CD14-positive monocyte (primary cell): ENCODE measurements around the gene PARP14. TPM values are rescaled to one million over a fixed set of nuclear protein-coding genes. Genes with fewer than 3 reads are reported as not detected.

Experiments
- DNase-seq, 3 donors: peaks; one replicate each; pipeline ENCODE4 v3.0.0-alpha.2; 2011 to 2022
- H2AFZ ChIP-seq: 2 replicates; pipeline ENCODE4 v1.6.0; 2012; ENCODE audit warnings: mild to moderate bottlenecking, low read depth, low read length, inconsistent platforms; ENCODE audit not compliant: insufficient read depth, poor library complexity, severe bottlenecking
- H3K27ac ChIP-seq, 2 donors: 1 replicate in 1 of 2; 2 replicates in 1 of 2; pipeline ENCODE4 v1.5.1; 2012 to 2013; ENCODE audit warnings: low read length in 2 of 2, control low read depth in 1 of 2, inconsistent platforms in 1 of 2, low read depth in 1 of 2, mild to moderate bottlenecking in 1 of 2
- H3K27me3 ChIP-seq, 2 donors: one replicate each; pipeline versions ENCODE4 v1.6.0 to v1.6.1; 2011 to 2013; ENCODE audit warnings: low read length in 2 of 2; ENCODE audit not compliant: control insufficient read depth in 2 of 2, insufficient read depth in 2 of 2
- H3K36me3 ChIP-seq, 2 donors: replicated peaks in 1 of 2; 1 replicate in 1 of 2; 2 replicates in 1 of 2; pipeline versions ENCODE4 v1.5.1 to v1.6.1; 2012 to 2013; ENCODE audit warnings: low read length in 2 of 2, control low read depth in 1 of 2, inconsistent platforms in 1 of 2, mild to moderate bottlenecking in 1 of 2; ENCODE audit not compliant: insufficient read depth in 2 of 2, control insufficient read depth in 1 of 2
- H3K4me1 ChIP-seq, 2 donors: 1 replicate in 1 of 2; 2 replicates in 1 of 2; pipeline versions ENCODE4 v1.5.1 to v1.6.1; 2012 to 2013; ENCODE audit warnings: low read length in 2 of 2, control low read depth in 1 of 2, inconsistent platforms in 1 of 2, mild to moderate bottlenecking in 1 of 2, moderate library complexity in 1 of 2; ENCODE audit not compliant: insufficient read depth in 2 of 2, control insufficient read depth in 1 of 2
- H3K4me2 ChIP-seq: replicated peaks from 2 replicates; pipeline ENCODE3; 2012; ENCODE audit warnings: low read length, moderate library complexity, mild to moderate bottlenecking; ENCODE audit not compliant: poor library complexity, severe bottlenecking; ENCODE audit errors: extremely low read depth
- H3K4me3 ChIP-seq, 3 experiments: fragments of 200-600 bp in 1 of 3; sonication (generic) in 1 of 3; replicated peaks in 1 of 3; 1 replicate in 2 of 3; 2 replicates in 1 of 3; pipeline ENCODE4 v1.5.1; 2011 to 2013; ENCODE audit warnings: low read length in 3 of 3, mild to moderate bottlenecking in 3 of 3, control low read depth in 2 of 3, low read depth in 2 of 3, inconsistent platforms in 1 of 3, moderate library complexity in 1 of 3
- H3K79me2 ChIP-seq: 2 replicates; pipeline ENCODE4 v1.6.0; 2012; ENCODE audit warnings: mild to moderate bottlenecking, control low read depth, inconsistent platforms, low read length, moderate library complexity; ENCODE audit not compliant: insufficient read depth
- H3K9ac ChIP-seq: 2 replicates; pipeline ENCODE4 v1.6.0; 2017; ENCODE audit warnings: low read length, mild to moderate bottlenecking; ENCODE audit not compliant: insufficient read depth, poor library complexity, severe bottlenecking
- H3K9me3 ChIP-seq, 2 donors: replicated peaks in 1 of 2; 1 replicate in 1 of 2; 2 replicates in 1 of 2; pipeline versions ENCODE4 v1.5.1 to v1.6.1; 2012 to 2013; ENCODE audit warnings: low read length in 2 of 2, control low read depth in 1 of 2; ENCODE audit not compliant: control insufficient read depth in 1 of 2, insufficient read depth in 1 of 2
- H4K20me1 ChIP-seq: 2 replicates; pipeline ENCODE4 v1.6.0; 2012; ENCODE audit warnings: mild to moderate bottlenecking, low read length, control low read depth, moderate library complexity; ENCODE audit not compliant: insufficient read depth
- H3K27ac Mint-ChIP-seq, 7 donors: one replicate each; pipeline ENCODE4 v1.8.0; 2020; ENCODE audit warnings: mild to moderate bottlenecking in 7 of 7, mixed read lengths in 7 of 7, moderate library complexity in 6 of 7, inconsistent platforms in 2 of 7
- H3K27me3 Mint-ChIP-seq, 3 donors: one replicate each; pipeline ENCODE4 v1.8.0; 2021 to 2022; ENCODE audit warnings: low read depth in 3 of 3, mild to moderate bottlenecking in 3 of 3, mixed read lengths in 3 of 3, moderate library complexity in 3 of 3, inconsistent platforms in 1 of 3
- H3K36me3 Mint-ChIP-seq, 2 donors: one replicate each; pipeline ENCODE4 v1.8.0; 2020; ENCODE audit warnings: mixed read lengths in 2 of 2, inconsistent platforms in 1 of 2, mild to moderate bottlenecking in 1 of 2
- H3K4me1 Mint-ChIP-seq: one replicate; pipeline ENCODE4 v1.8.0; 2020; ENCODE audit warnings: mild to moderate bottlenecking, mixed read lengths
- H3K4me3 Mint-ChIP-seq, 2 donors: one replicate each; pipeline ENCODE4 v1.8.0; 2020; ENCODE audit warnings: mild to moderate bottlenecking in 2 of 2, mixed read lengths in 2 of 2, moderate library complexity in 1 of 2
- H3K9me3 Mint-ChIP-seq, 7 donors: one replicate each; pipeline ENCODE4 v1.8.0; 2020 to 2022; ENCODE audit warnings: mixed read lengths in 7 of 7, mild to moderate bottlenecking in 6 of 7, moderate library complexity in 6 of 7, inconsistent platforms in 2 of 7
- WGBS: methylation state at CpG from one replicate; pipeline ENCODE4 v1.1.5; 2013; ENCODE audit warnings: missing lambda C conversion rate; ENCODE audit not compliant: insufficient coverage; 5-methylcytosine and 5-hydroxymethylcytosine counted together
- intact Hi-C, 2 donors: fragments of 100-400 bp; cut with micrococcal nuclease; formaldehyde crosslinking; loops; one replicate each; pipeline versions ENCODE4 v1.15.0 to v1.15.1; 2023
- polyA plus RNA-seq, 3 donors: library from polyadenylated mRNA; depleted of rRNA in 1 of 3; unstranded in 2 of 3; stranded (reverse) in 1 of 3; fragments of 300-500 nt in 2 of 3; fragments of >200 nt in 1 of 3; fragmentation: Illumina TruSeq in 2 of 3; gene quantifications; 1 replicate in 2 of 3; 2 replicates in 1 of 3; pipeline ENCODE4 v1.2.3, GENCODE V29; 2012 to 2021
- TF ChIP-seq, protein P1 (sequence below): fragments of 200-600 bp; IDR thresholded peaks from one replicate; pipeline ENCODE4 v1.8.0; 2022; ENCODE audit warnings: antibody characterized with exemption, mild to moderate bottlenecking

PARP14 gene
- polyA plus RNA-seq, 3 donors = 22.1 to 68.8 (median 26.9) TPM

DNA sequence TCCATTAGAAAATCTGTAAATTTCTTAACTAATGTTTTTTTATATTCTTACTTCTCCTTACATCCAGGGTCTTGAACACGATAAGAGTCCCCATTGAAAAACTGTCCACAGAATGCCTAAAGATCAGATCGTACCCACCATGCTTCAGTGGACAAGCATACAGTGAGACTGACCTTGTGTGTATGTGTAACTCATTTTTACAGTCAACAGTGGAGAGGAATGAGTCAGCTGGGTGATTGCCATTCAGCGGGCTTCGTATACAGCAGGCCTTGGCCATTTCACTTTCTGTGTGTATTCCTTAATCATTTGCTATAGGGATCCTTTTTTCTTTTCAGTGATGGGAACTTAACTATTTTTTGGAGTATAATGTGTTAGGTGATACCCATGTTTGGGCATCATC, 10.6 kb downstream of the PARP14 start:
- WGBS = no CpG with 5 or more reads among the region's 4 CpGs
- Histone ChIP-seq H3K36me3 (peaks cover 0 to 44% of the 10 kb centered on the region in 2 donors), H3K27ac (no peak overlapping the region)

DNA sequence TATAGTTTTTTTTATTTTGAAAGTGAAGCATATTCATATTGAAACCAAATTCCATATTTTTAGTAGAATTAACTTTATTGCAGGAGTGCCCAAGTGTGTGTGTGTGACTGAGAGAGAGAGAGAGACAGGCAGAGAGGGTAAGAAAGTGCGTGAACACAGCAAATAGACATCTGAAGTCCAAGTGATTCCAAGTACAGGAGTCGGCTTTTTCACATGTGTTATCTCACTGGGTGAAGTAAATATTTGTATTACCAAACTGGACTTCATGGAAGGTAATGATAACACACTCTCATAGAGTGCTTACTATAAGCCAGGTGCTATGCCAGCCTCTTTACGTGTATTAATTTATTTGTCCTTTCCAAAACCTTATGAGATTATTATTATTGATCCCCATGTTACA, 12.0 kb downstream of the PARP14 start:
- peaks cover 56 to 79% of the 10 kb centered on the region in 2 donors for H3K36me3 Mint-ChIP-seq
- Histone ChIP-seq H3K4me1 (no peaks in the 10 kb centered on the region), H3K4me3 (no peak overlapping the region), H3K27me3 (no peaks in the 10 kb centered on the region), H3K36me3 (peaks cover 7 to 59% of the 10 kb centered on the region in 2 donors), H3K27ac (no peak overlapping the region), H3K9me3 (no peaks in the 10 kb centered on the region), H4K20me1 (peaks cover 55% of the 10 kb centered on the region), H3K79me2 (no peaks in the 10 kb centered on the region), H2AFZ (no peak overlapping the region), H3K4me2 (no peak overlapping the region), H3K9ac (no peak overlapping the region)
- H3K9me3 Mint-ChIP-seq = peaks cover 0 to 3% (median 0%) of the 10 kb centered on the region in 7 donors
- intact Hi-C loops = no loop called here
- no peak for DNase-seq
- WGBS = no CpG with 5 or more reads among the region's 3 CpGs
- no peak overlapping the region for H3K27ac Mint-ChIP-seq
- peaks cover 4% of the 10 kb centered on the region for H3K4me1 Mint-ChIP-seq
- H3K27me3 Mint-ChIP-seq = no peaks in the 10 kb centered on the region
- no peak overlapping the region for H3K4me3 Mint-ChIP-seq
- TF ChIP-seq, protein P1, sequence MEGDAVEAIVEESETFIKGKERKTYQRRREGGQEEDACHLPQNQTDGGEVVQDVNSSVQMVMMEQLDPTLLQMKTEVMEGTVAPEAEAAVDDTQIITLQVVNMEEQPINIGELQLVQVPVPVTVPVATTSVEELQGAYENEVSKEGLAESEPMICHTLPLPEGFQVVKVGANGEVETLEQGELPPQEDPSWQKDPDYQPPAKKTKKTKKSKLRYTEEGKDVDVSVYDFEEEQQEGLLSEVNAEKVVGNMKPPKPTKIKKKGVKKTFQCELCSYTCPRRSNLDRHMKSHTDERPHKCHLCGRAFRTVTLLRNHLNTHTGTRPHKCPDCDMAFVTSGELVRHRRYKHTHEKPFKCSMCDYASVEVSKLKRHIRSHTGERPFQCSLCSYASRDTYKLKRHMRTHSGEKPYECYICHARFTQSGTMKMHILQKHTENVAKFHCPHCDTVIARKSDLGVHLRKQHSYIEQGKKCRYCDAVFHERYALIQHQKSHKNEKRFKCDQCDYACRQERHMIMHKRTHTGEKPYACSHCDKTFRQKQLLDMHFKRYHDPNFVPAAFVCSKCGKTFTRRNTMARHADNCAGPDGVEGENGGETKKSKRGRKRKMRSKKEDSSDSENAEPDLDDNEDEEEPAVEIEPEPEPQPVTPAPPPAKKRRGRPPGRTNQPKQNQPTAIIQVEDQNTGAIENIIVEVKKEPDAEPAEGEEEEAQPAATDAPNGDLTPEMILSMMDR = no peak

More for the DNA sequence above, 10.6 kb downstream of the PARP14 start:
- no peak overlapping the region for H3K4me2 ChIP-seq
- no peak overlapping the region for H3K4me3 Mint-ChIP-seq
- DNase-seq = no peak
- no peak overlapping the region for H2AFZ ChIP-seq
- H3K36me3 Mint-ChIP-seq = peaks cover 56 to 68% of the 10 kb centered on the region in 2 donors
- H3K4me3 ChIP-seq = no peak overlapping the region
- peaks cover 40% of the 10 kb centered on the region for H4K20me1 ChIP-seq
- intact Hi-C loops = no loop called here
- peaks cover 7 to 12% of the 10 kb centered on the region in 2 donors for H3K4me1 ChIP-seq
- H3K27me3 ChIP-seq = no peaks in the 10 kb centered on the region
- no peaks in the 10 kb centered on the region for H3K79me2 ChIP-seq
- TF ChIP-seq, protein P1 = no peak
- H3K27me3 Mint-ChIP-seq = no peaks in the 10 kb centered on the region
- peak overlapping the region in 1 of 7 donors; percentile 37 for H3K27ac Mint-ChIP-seq
- peaks cover 0 to 3% (median 0%) of the 10 kb centered on the region in 7 donors for H3K9me3 Mint-ChIP-seq
- peaks cover 12% of the 10 kb centered on the region for H3K4me1 Mint-ChIP-seq
- no peaks in the 10 kb centered on the region for H3K9me3 ChIP-seq
- no peak overlapping the region for H3K9ac ChIP-seq
